PFSK-1 (cell line): ENCODE measurements around the gene ARHGAP10.

Experiments used
- POLR2AphosphoS5 ChIP-seq: IDR thresholded peaks from 2 replicates; pipeline ENCODE4 v1.6.1; 2012; ENCODE audit warnings: low read depth, mild to moderate bottlenecking, control low read depth, low read length, moderate library complexity
- REST ChIP-seq, 2 experiments: IDR thresholded peaks; 2 replicates each; pipeline versions ENCODE4 v1.6.1 to v1.8.0; 2011 to 2012; ENCODE audit warnings: low read depth in 2 of 2, low read length in 2 of 2, control low read depth in 1 of 2, inconsistent platforms in 1 of 2, mild to moderate bottlenecking in 1 of 2, moderate library complexity in 1 of 2; ENCODE audit not compliant: insufficient read depth in 1 of 2
- SIN3A ChIP-seq: IDR thresholded peaks from 2 replicates; pipeline ENCODE4 v1.6.1; 2012; ENCODE audit warnings: mild to moderate bottlenecking, low read length, moderate library complexity, borderline replicate concordance; ENCODE audit not compliant: insufficient read depth
- TAF1 ChIP-seq: IDR thresholded peaks from 2 replicates; pipeline ENCODE4 v1.6.1; 2012; ENCODE audit warnings: low read length, control low read depth, borderline replicate concordance; ENCODE audit not compliant: insufficient read depth

DNA sequence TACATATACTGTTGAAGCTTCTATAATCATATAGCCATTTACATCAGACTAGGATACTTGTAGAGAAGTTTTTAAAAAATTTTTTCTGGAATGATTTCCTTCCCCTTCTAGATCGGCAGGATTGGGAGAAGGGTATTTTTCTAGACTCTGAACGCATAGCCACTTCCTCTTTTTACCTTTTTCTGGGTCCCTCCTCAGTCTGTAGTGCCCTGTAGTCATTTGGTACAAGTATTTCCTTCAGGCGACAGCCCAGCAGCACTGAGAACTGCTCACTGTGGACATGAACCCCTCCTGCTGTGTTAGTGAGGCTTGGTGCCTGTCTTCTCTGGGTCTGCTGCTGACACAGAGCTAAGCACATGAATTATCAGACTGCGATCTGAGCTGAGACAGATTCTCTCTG, 255.4 kb downstream of the ARHGAP10 start:
- no peak for TF ChIP-seq POLR2AphosphoS5
- no peak for TF ChIP-seq TAF1
- no peak for TF ChIP-seq SIN3A
- no peak for TF ChIP-seq REST (IDR thresholded peaks at IDR 0.05; ENCODE audit: insufficient read depth in 1 of 2, low read depth in 2 of 2, low read length in 2 of 2)
